HG02623 (cell line): ENCODE data around the gene GSG1L.

Experiments
- ATAC-seq: cut with Tn5 transposase; IDR thresholded peaks from one replicate; pipeline ENCODE4 v1.9.1; 2021; ENCODE audit warnings: moderate library complexity; ENCODE audit not compliant: unreplicated experiment

Gene GSG1L

DNA sequence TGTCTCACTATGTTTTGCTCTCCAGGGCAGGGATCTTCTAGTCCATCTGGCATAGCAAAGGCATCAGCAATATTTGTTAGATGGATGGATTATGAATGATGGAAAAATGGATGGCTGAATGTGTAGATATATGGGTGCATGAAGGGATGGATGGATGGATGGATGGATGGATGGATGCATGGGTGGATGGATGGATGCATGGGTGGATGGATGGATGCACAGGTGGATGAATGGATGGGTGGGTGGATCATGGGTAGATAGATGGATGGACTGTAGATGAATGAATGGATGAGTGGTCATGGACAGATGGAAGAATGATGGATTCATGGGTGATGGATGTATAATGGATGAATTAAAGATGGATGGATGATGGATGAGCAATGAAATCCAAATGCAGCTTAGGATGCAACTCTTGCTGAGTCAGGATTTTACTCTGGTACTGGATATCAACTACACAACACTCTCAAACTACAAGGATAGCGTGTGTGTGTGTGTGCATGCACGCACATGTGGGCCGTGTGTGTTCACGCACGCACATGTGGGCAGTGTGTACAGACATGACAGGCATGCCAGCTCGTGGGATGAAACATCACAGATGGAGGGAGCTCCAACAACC is 34.0 kb downstream of the GSG1L start:
- no peak for ATAC-seq

DNA sequence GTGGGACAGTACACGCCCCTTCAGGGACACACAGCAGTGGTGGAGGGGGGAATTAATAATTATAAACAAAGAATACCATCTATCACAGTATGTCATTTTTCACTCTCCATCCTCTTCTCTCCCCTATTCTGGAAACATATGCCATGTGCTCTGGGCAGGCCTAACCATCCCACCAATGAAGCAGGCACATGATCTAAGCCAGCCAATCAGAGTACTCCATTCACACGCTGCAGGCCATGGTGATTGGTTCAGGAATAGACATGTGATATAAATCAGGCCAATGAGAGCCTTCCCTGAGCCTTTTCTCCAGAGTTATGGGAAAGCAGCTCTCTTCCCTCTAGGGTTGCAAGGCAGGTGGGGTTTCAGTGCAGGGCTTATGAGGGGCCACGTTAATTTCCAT is 36.5 kb downstream of the GSG1L start:
- no peak for ATAC-seq

DNA sequence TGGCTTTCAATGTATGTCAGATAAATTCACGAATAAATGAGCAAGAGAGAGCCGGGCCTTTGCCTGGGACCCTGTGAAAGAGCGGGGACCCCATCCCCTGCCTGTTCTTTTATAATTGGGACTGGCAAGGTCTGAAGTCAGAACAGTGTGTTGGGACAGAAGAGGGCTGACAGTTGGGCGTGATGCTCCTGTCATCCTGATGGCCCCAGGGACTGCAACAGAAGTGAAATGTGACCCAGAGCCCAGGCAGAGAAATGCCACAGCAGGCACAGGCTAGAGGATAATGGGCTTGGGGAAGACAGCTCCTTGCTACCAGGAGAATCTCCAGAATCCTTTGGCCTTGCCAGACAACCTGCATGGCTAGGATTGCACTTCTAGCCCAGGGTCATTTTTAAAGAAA is 37.9 kb downstream of the GSG1L start:
- ATAC-seq: no peak

DNA sequence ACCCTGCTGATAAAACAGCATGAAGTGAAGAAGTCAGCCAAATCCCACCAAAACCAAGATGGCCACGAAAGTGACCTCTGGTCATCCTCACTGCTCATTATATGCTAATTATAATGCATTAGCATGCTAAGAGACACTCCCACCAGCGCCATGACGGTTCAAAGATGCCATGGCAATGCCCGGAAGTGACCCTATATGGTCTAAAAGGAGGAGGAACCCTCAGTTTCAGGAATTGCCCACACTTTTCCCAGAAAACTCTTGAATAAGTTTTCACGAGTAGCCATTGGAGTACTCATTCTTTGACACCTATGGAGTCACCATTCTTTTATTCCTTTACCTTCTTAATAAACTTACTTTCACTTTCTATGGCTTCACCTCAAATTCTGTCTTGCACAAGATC is 44.3 kb downstream of the GSG1L start:
- ATAC-seq: no peak

DNA sequence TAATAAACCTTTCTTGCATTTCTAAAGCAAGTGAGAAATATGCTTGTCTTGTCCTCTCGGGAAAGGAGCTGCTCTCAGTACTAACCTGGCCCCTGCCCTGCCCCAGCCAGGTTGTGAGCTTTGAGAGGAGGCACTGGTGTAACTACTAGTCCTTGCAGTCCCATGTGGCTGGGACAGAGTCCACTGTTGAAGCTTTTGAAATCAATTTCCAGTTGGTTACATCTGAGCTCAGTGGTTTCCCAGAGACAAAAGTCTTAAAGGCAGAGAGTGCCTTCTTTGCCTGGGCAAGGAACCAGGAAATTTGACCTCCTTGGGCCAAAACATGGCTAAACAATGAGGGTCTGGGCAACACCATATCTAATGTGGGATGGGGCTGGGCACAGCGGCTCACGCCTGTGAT is 48.7 kb downstream of the GSG1L start:
- ATAC-seq: no peak

DNA sequence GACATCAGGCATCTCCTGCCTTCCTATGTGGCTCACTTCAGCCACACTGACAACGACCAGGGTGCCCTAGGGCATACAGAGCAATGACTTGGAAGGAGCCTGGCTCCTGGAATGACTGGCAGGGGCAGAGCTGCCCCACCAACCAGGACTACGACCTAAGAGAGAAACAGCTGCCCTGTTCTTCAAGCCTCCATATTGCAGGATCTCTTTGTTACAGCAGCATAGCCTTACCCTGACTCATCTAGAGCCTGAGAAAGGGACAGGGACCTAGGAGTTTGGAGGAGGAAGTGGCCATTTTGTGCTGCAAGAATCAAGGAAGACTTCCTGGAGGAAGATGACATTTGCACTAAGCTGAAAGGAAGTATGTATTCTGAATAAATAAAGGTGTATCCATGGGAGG is 49.6 kb downstream of the GSG1L start:
- no peak for ATAC-seq

DNA sequence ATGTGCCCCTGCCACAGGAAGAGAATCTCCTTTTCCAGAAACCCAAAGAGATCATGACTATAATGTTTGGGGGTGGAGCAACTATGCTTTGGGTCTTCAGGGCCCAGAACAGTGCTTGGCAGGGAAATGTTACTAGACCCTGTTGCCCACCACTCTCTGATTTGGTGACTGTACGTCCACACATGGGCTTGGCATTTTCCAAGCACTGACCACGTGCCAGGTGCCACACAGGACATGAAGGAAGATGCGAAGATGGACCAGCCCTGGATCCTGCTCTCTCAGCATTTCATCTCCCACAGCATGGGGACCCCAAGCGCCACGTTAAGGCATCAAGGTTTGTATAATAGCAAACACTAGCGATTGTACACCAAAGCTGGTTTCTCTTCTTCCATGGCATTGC is 50.1 kb downstream of the GSG1L start:
- no peak for ATAC-seq

DNA sequence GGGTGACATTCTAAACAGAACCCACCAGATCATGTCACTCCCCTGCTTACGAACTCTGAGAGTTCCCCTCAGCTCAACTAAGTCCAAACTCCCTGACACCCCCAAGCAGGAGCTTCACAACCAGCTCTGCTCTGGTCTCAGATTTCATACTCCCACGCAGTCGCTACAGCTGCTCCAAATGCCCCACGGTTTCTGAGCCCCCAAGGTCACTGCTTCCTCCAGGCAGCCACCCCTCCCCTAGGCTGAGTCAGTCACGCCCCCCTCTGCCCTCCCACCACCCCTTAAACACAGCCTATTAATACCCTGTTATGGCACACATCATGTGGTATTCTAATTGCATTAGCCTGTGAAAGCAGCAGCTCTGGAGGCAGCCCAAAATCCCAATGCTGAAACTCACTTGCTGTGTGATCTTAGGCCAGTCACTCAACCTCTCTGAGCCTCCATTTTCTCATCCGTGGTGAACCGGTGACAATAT is 51.5 kb downstream of the GSG1L start:
- ATAC-seq: no peak

DNA sequence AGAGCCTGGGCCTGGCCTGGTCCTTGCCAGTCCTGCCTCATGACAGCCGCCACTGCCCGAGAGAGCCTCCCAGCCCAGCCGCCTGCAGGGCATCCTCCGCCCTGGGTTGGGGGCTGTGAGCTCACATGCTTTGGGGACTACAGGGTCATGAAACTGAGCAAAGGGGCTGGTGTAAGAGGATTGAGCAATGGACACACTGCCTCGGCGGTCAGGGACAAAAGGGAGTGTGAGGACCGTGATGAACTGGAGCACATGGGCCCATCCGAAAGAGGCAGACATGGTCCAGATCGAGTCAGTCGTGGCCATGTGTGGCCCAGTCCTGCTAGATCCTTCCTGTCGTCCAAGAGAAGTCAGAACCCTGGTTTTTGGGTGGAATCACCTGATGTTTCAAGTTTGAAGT is 52.3 kb downstream of the GSG1L start:
- no peak for ATAC-seq

DNA sequence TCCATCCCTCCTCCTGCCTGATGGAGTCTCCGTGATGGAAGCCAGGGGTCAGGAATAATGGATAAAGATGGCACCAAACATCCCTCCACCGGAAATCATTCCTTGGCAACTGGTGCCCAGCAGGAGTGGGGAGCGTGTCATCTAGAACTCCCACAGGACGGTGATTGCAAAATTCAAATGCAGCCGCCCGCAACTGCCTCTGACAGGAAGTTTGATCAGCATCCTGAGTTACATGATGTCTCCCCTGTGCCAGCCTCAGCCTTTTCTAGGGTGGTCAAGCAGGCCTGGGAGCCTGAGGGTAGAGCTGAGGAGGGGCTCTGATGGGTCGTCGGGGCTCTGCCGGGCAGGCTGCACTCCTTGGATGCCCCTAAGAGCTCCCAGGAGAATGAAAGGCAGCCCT is 52.8 kb downstream of the GSG1L start:
- ATAC-seq: no peak

DNA sequence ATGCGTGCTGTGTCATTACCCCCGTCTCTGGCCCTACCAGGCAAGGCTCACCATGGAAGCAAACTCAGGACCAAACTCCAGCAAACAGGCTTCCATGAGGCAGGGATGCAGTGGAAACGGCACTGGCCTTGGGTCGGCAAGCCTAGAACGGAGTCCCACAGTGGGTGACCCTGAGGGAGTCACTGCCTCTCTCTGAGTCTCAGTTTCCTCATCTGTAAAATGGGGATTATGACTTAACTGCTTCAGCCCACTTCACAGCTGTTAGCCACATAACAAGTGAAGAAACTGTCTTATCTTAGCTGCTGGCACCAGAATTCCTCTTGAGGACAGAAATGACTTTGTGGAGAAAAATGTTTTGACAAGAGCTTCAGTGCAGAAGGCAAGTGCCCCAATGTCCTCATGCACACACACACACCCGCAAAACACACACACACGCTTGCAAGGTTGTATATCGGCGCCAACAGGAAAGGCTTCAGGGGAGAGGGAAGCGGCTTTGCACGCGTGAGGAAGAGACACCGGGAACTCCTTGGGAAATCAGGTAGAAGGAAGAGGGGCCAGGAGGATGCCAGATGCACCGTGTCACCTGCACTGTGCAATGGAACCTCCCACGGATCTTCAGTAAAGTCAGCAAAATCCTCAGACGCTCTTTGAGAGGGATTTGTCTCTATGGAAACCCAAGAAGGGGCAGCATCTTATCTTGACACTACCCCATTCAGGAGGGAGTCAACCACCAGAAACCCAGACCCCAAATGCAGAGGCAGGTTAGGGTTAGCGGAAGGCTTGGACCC is 53.7 kb downstream of the GSG1L start:
- no peak for ATAC-seq

DNA sequence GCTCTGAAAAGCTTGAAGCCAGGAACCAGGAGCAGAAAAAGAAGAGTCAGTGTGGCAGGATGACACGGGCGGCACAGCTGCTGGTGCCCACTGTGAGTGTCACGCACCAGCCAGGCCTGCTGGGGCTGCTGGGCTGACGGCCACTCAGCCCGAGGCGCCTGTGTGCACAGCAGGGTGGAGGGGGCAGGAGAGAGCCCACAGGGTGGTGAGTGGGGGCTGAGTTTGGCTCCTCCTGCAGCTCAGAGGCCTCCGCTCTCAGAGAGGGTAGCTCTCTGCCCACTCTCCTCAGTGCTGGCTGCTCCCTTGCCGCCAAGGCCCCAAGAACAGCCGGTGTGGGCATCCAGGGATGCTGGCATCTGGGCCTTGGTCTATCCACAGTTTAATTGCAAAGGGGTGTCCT is 59.6 kb downstream of the GSG1L start:
- ATAC-seq: no peak

DNA sequence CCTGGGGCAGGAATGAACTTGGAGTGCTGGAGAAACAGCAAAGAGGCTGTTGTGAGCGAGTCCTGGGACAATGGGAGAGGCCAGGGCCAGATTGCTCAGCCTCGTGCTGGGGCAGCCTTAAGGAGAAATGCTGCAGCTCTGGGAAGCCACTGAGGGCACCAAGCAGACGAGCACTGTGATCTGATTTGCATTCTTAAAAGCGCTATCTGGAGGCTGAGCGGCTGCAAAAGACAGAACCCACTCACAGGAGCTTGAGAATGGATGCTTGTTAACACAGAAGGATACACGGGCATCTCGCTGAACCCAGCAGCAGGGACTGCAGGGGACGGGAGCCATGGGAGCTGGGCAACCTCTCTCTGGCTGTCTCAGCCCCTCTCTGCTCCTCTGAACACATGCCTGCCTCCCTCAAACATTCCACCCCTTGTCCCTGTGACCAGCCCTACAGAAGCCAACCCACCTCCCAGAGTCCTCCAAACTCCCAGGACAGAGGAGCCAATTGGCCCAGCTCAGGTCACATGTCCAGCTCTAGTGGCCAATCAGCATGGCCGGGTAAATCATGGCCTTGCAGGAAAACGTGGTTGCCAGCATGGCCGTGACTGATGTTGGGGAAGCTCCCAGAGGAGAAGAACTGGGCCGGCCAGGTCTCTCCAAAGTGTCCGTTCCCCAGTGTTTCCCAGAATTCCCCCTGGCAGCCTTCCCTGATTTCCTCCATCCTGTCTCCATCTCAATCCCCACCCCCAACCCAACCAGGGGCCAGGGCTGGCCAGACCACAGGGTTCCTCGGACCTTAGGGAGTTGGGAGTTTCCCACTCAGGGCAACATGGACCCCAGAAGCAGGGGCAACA is 60.3 kb downstream of the GSG1L start:
- ATAC-seq: no peak

DNA sequence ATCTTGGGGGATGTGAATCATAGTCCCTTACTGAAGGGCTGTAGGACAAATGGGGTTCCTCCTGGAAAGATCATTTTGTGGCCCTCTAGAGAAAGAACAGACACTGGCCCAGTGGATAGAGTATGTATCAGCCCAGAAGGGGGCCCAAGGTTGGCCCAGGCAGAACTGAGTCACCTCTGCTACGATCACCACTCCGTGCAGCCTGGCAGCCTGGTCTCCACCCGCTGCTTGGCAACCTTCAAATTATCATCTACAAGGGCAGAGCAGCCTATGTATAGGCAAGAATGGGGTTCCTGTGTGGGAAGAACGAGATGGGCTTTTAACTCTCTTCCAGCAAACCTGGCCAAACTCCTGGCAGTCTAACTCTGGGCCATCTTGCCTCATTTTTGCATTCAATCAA is 61.9 kb downstream of the GSG1L start:
- no peak for ATAC-seq

DNA sequence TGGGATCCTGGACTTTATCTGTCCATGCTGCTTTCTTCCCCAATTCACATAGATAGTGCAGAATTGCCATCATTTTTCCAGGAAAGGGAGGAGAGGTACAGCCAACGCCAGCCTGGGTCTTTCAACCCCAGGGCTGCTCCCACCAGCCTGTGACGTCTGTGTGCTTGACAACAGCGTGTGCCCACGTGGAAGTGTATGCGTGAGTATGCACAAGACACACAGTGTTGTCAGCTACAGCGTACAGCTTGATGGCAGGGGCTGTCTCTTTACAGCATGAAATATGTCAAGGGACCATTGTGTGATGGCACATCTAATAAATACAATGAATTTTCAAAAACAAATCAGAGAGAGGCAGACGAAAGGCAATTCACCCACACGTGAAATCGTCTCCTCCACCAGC is 62.3 kb downstream of the GSG1L start:
- ATAC-seq: no peak

DNA sequence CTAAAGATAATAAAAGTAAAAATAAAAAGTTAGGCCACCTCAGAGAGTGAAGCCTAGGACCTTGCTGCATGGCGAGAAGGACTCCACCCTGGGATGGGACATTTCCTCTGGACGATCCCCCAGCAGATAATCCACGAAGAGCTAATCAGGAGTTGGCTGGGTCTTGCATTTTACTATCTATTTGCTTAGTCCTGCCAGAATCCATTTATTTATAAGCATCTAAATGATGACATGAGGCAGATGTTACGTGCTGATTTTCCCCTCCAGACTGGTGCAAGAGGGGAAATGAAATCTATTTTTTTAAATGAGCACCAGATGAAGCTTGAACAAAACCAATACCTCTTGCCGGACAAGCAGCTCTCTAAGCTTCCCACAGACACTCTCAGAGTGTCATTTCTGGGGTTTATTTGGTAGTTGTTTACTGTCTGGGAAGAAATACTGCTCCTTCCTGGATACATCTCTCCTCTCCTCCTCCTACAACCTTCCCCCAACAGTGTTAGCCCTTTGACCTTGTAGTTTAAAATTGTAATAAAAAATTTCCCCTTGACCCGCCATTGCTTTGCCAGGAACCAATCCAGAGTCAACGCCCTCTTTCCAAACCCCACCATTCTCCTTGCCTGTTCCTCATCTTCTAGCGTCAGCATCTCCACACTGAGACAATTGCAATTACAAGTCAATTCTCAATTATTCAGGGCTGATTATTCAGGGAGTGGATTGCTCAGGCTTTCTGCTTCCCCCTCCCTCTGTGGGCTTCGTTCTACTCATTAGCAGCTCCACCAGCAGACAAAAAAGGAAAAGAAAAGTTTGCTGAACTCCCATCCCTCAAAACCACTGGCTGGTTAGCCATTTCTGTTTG is 63.0 kb downstream of the GSG1L start:
- no peak for ATAC-seq

DNA sequence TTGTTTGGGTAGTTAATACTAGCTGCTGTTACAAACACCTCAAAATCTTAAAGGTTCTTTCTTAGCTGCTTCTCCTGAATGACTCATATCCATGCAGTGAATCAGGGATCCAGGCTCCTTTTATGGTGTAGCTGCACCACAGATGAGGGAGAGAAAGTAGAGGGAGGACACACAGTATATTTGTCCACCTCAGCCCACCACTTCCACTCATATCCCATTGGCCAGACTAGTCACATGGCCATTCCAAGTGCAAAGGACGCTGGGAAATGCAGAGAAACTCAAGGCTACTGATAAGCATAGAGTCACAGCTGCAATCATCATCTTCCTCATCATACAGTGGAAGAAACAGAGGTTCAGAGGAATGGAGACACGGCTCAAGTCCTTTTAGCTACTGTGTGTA is 63.8 kb downstream of the GSG1L start:
- no peak for ATAC-seq

DNA sequence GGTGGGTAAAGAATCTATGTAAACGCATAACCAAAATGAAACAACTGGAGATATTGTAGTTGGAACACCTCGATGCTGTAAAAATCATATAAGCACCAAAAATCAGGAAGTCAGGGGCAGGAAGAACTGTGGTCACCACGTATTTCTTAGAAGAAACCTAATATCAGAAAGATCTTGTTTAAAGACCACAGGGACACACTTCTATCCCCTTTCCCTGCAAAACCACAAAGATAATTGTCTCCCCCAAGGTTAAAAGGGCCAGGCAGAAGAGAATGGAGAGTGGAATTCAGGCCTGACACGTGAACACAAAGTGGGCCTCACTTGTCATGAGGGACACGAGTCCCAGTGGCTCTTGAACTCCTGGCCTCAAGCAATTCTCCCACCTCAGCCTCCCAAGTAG is 68.1 kb downstream of the GSG1L start:
- ATAC-seq: no peak

DNA sequence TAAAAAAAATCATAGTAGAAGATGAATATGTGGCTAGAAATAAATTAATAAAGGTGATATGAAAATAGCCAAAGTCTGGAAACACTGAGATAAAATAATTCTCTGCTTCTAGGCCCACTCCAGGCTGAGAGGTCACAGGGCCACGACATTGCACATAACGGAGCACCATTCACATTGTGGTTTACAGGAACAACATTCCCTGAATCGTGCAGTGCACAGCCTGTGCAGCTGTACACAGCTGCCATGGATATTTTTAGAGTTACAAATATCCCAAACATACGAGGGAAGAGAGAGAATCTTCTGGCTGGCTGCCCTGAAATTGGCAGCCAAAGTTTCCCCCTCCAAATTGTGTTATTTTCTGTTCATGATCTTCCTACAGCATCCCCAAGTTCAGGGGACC is 68.8 kb downstream of the GSG1L start:
- no peak for ATAC-seq

DNA sequence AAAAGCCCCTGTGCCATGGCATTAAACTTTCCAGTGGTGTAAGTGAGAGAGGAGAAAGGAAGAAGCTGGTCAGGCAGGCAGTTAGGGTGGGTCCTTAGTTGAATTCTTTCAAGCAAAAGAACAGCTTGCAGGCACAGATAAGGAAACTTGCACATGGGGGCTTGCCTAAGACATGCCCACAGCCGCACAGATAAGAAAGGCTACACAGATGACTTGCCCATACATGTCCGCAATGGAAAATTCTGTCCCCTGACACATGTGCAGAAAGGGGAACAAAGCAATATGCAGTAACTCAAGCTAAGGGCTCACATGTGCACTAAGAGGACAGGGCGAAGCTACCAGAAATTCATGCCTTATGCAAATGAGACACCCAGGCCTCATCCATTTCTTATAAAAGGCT is 69.9 kb downstream of the GSG1L start:
- no peak for ATAC-seq

DNA sequence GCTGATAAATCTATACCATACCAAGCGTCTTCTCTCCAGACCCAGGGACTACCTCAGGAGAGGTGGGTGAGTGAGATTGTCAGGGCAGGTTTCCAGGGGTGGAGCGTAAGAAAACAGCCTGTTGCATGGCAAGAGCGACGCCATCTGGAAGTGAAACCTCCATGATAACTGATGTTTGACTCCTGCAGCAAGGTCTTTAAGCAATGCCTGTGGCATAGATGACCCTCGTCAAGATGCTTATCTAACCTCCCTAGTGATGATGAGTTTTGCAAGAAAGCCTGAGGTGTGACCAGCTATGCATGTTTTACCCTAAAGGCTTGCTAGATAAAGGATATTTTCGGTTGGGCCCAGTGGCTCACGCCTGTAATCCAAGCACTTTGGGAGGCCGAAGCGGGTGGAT is 71.6 kb downstream of the GSG1L start:
- ATAC-seq: no peak
